ENCODE data around the gene SHF.

DNA sequence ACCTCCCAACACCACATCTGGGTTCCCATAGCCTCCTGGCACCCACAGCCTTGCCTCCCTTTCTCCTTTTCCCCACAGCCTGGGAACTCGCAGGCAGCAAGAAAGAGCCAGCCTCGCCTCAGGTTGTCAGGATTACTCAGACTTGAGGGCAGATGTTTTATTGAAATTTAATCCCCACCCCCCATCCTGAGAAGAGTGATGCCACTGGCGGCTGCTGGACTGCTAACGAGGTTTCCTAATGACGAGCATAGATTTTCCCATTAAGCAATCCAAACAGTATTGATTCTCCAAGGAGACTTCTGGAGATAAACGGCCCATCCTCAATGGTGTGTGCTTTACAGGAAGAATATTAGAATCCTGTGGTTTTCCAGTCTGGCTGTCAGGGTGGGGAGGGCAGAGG, 13.7 kb downstream of the SHF start:
- TF ChIP-seq, protein P1, sequence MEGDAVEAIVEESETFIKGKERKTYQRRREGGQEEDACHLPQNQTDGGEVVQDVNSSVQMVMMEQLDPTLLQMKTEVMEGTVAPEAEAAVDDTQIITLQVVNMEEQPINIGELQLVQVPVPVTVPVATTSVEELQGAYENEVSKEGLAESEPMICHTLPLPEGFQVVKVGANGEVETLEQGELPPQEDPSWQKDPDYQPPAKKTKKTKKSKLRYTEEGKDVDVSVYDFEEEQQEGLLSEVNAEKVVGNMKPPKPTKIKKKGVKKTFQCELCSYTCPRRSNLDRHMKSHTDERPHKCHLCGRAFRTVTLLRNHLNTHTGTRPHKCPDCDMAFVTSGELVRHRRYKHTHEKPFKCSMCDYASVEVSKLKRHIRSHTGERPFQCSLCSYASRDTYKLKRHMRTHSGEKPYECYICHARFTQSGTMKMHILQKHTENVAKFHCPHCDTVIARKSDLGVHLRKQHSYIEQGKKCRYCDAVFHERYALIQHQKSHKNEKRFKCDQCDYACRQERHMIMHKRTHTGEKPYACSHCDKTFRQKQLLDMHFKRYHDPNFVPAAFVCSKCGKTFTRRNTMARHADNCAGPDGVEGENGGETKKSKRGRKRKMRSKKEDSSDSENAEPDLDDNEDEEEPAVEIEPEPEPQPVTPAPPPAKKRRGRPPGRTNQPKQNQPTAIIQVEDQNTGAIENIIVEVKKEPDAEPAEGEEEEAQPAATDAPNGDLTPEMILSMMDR (IDR thresholded peaks at IDR 0.05) = no peak
- no peak for TF ChIP-seq EZH2 (IDR thresholded peaks at IDR 0.05)
